Naive B cell (primary cell): ENCODE data around the gene NFIC. TPM values are rescaled to one million over a fixed set of nuclear protein-coding genes. Genes with fewer than 3 reads are reported as not detected.
"Not testable (repeated sequence)": the region's sequence is repeated elsewhere in the genome, so short reads cannot be mapped to it uniquely, and the experiment has no call there.

Experiments
- ATAC-seq, 2 donors: fragments of 150-1000 bp; cut with Tn5 transposase; 2 replicates each; pipeline ENCODE4 v1.10.0; 2021; ENCODE audit warnings: low read depth in 2 of 2, mild to moderate bottlenecking in 2 of 2, moderate library complexity in 2 of 2
- DNase-seq: peaks from one replicate; pipeline ENCODE4 v3.0.0; 2022
- H3K27ac Mint-ChIP-seq, 6 donors: one replicate each; pipeline ENCODE4 v1.8.0; 2020 to 2022; ENCODE audit warnings: mild to moderate bottlenecking in 6 of 6, mixed read lengths in 6 of 6, moderate library complexity in 5 of 6, inconsistent platforms in 2 of 6
- H3K27me3 Mint-ChIP-seq, 3 donors: one replicate each; pipeline ENCODE4 v1.8.0; 2021 to 2022; ENCODE audit warnings: mixed read lengths in 3 of 3, mild to moderate bottlenecking in 1 of 3
- H3K36me3 Mint-ChIP-seq, 2 donors: one replicate each; pipeline ENCODE4 v1.8.0; 2020 to 2022; ENCODE audit warnings: mixed read lengths in 2 of 2, inconsistent platforms in 1 of 2, mild to moderate bottlenecking in 1 of 2
- H3K4me1 Mint-ChIP-seq, 3 donors: one replicate each; pipeline ENCODE4 v1.8.0; 2020 to 2022; ENCODE audit warnings: mixed read lengths in 3 of 3, inconsistent platforms in 1 of 3, mild to moderate bottlenecking in 1 of 3, moderate library complexity in 1 of 3
- H3K4me3 Mint-ChIP-seq, 8 donors: one replicate each; pipeline ENCODE4 v1.8.0; 2020 to 2022; ENCODE audit warnings: mild to moderate bottlenecking in 8 of 8, mixed read lengths in 8 of 8, moderate library complexity in 8 of 8, inconsistent platforms in 2 of 8
- H3K9me3 Mint-ChIP-seq, 7 donors: one replicate each; pipeline ENCODE4 v1.8.0; 2020 to 2022; ENCODE audit warnings: mixed read lengths in 7 of 7, mild to moderate bottlenecking in 5 of 7, inconsistent platforms in 2 of 7, moderate library complexity in 1 of 7
- polyA plus RNA-seq, 6 donors: library from polyadenylated mRNA; unstranded; fragments of 300-500 nt; fragmentation: Illumina TruSeq; gene quantifications; one replicate each; pipeline ENCODE4 v1.2.3, GENCODE V29; 2021; ENCODE audit warnings: low read depth in 6 of 6

The NFIC gene
- polyA plus RNA-seq, 6 donors from 2014 or later, result 3.4 to 11.4 (median 5.3) TPM; not detected in 1

GRCh38 chr19:3423183-3423829 is 56.9 kb downstream of the NFIC start:
- no peak for ATAC-seq
- Mint-ChIP-seq H3K36me3 (peaks cover 0 to 8% of the 10 kb centered on the region in 2 donors), H3K9me3 (no peaks in the 10 kb centered on the region), H3K4me3 (no peak overlapping the region), H3K27me3 (no peaks in the 10 kb centered on the region), H3K4me1 (peaks cover 8 to 11% (median 9%) of the 10 kb centered on the region in 3 donors), H3K27ac (no peak overlapping the region)
- DNase-seq, result no peak

DNA sequence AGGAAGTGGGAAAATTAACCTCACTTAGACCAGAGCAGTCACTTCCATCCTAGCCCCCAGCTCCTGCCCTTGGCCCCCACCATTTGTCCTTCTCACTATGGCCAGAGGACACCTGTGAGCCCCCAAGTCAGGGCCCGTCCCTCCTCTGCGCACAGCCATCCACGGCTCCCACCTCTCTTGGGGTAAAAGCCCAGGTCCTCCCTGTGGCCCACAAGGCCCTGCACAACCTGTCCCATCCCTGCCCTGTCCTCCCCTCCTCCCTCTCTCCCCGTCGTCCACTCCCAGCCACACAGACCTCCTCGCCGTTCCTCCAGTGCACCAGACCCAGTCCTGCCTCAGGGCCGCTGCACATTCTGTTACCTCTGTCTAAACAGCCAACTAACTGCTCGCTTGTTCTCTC is 60.0 kb downstream of the NFIC start:
- Mint-ChIP-seq H3K36me3 (peaks cover 0 to 8% of the 10 kb centered on the region in 2 donors), H3K4me3 (no peak overlapping the region), H3K27me3 (no peaks in the 10 kb centered on the region), H3K27ac (peak overlapping the region in 2 of 6 donors; percentile 3 to 57), H3K9me3 (no peaks in the 10 kb centered on the region), H3K4me1 (peaks cover 12 to 24% (median 23%) of the 10 kb centered on the region in 3 donors)
- DNase-seq, result no peak
- no peak for ATAC-seq

- peak overlapping the region in 2 of 8 donors; percentile 45 to 55 for H3K4me3 Mint-ChIP-seq
- not testable (repeated sequence) for H3K27ac Mint-ChIP-seq, H3K36me3 Mint-ChIP-seq, ATAC-seq, H3K9me3 Mint-ChIP-seq, H3K27me3 Mint-ChIP-seq, DNase-seq
- peaks cover 28 to 34% (median 34%) of the 10 kb centered on the region in 3 donors for H3K4me1 Mint-ChIP-seq
These were observed 63.9 kb downstream of the NFIC start for GRCh38 chr19:3430366-3430680.

DNA sequence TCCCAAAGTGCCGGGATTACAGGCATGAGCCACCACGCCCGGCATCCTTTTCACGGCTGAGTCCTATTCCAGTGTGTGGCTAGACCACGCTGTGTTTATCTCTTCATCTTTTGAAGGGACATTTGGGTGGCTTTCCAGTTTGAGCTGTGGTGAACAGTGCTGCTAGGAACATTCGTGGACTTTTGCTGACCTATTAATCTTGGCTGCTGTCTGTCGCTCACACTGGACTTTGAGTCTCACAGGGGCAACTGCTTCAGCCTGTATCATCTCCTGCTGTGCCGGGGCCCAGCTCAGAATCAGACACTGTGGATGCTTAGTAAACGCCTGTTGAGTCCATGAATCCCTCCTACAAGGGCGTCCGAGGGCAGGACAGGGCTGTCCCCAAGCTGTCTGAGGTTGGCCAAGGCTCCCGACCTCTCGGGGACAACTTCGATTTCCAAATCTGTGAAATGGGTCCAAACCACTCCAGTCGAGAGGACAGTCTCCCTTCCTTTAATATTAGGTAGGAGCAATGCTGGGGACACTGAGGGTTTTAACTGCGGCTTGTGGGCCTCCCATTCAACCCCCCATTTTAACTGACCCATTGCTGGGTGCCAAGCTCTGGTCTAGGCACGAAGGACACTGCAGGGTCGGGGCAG is 65.5 kb downstream of the NFIC start:
- no peak for ATAC-seq
- no peak for DNase-seq
- H3K36me3 Mint-ChIP-seq, result peaks cover 0 to 6% of the 10 kb centered on the region in 2 donors
- H3K4me1 Mint-ChIP-seq, result peaks cover 33 to 41% (median 39%) of the 10 kb centered on the region in 3 donors
- peak overlapping the region in 1 of 6 donors; percentile 51 for H3K27ac Mint-ChIP-seq
- peak overlapping the region in 3 of 8 donors; percentile 15 to 71 (median 47) for H3K4me3 Mint-ChIP-seq
- H3K9me3 Mint-ChIP-seq, result no peaks in the 10 kb centered on the region
- no peaks in the 10 kb centered on the region for H3K27me3 Mint-ChIP-seq

- ATAC-seq (no peak), DNase-seq (no peak)
- no peaks in the 10 kb centered on the region for H3K9me3 Mint-ChIP-seq
- H3K36me3 Mint-ChIP-seq, result no peaks in the 10 kb centered on the region
- no peak overlapping the region for H3K27ac Mint-ChIP-seq
- no peaks in the 10 kb centered on the region for H3K27me3 Mint-ChIP-seq
- H3K4me3 Mint-ChIP-seq, result peak overlapping the region in 1 of 8 donors; percentile 15
- peaks cover 25 to 32% (median 28%) of the 10 kb centered on the region in 3 donors for H3K4me1 Mint-ChIP-seq
These were observed 66.9 kb downstream of the NFIC start for GRCh38 chr19:3433313-3433712.

GRCh38 chr19:3433805-3434540 is 67.6 kb downstream of the NFIC start:
- peaks cover 21 to 26% (median 24%) of the 10 kb centered on the region in 3 donors for H3K4me1 Mint-ChIP-seq
- H3K27me3 Mint-ChIP-seq, result no peaks in the 10 kb centered on the region
- no peaks in the 10 kb centered on the region for H3K9me3 Mint-ChIP-seq
- DNase-seq, result no peak
- peak overlapping the region; percentile 88 to 99 (median 98) for H3K4me3 Mint-ChIP-seq
- H3K36me3 Mint-ChIP-seq, result no peaks in the 10 kb centered on the region
- ATAC-seq, result no peak
- peak overlapping the region in 4 of 6 donors; percentile 68 to 100 (median 92) for H3K27ac Mint-ChIP-seq

- Mint-ChIP-seq H3K27me3 (no peaks in the 10 kb centered on the region), H3K9me3 (no peaks in the 10 kb centered on the region), H3K4me3 (peak overlapping the region; percentile 88 to 99 (median 98)), H3K36me3 (no peaks in the 10 kb centered on the region), H3K27ac (peak overlapping the region; percentile 96 to 100 (median 100)), H3K4me1 (peaks cover 16 to 21% (median 17%) of the 10 kb centered on the region in 3 donors)
- DNase-seq (peak; percentile 97), ATAC-seq (peak; percentile 96 to 97)
These were observed 68.5 kb downstream of the NFIC start for GRCh38 chr19:3434630-3435553.

DNA sequence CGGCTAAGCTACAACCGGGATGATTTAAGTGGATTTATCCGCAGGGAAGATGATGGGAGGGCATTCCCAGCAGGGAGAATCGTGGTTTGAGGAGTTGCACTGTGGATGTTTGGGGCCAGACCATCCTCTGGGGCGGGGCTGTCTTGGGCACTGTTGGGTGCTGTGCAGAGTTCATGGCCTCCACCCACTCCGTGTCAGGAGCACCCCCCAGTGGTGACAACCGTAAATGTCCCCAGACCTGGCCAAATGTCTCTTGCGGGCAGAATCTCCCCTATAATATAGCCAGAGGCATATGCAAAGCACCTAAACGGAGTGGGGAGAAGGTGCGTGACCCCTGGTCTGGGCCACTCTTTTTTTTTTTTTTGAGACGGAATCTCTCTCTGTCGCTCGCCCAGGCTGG is 73.7 kb downstream of the NFIC start:
- H3K4me1 Mint-ChIP-seq, result peaks cover 11 to 22% (median 15%) of the 10 kb centered on the region in 3 donors
- H3K4me3 Mint-ChIP-seq, result peak overlapping the region in 1 of 8 donors; percentile 57
- no peaks in the 10 kb centered on the region for H3K27me3 Mint-ChIP-seq
- H3K27ac Mint-ChIP-seq, result no peak overlapping the region
- peak; percentile 42 for DNase-seq
- peak; percentile 23 to 25 for ATAC-seq
- H3K9me3 Mint-ChIP-seq, result no peaks in the 10 kb centered on the region
- no peaks in the 10 kb centered on the region for H3K36me3 Mint-ChIP-seq

DNA sequence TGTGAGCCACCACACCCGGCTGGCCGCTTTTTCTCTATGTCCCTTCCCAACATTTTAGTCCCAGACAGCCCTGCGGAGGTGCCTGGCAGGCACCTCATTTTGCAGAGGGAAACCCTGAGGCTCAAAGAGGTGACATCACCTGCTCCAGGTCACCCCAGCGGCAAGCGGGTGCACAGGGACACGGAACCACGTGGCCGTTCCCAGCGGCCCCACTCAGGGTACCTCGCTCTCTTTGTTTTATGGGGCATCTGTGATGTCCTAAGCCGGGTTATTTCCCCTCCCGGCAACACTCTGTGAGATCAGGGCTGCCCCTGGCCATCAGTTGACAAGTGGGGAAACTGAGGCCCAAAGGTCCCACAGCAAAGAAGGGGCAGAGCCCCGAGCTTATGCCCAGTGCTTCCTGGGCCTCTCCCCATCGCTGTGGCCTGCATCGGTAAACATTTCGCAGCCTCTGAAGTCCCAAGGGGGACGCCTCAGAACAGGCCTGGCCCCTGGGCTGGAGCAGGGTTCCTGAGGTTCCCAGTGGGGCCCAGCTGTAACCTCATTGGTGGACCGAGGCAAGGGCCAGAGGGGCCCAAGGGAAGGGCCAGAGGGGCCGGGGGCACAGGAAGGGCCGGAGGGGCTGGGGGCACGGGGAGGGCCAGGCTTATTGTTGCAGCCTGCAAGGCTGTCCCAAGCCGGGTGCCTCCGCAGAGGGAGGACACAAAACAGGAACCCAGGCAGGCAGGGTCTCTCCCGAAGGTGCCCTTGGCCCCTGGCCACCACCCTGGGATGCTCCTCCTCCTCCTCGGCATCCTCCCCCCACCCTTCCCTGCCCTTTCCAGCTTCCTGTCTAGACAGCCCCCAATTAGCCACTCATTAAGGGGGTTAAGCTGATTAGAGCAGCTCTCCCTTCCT is 75.0 kb downstream of the NFIC start:
- no peaks in the 10 kb centered on the region for H3K27me3 Mint-ChIP-seq
- no peaks in the 10 kb centered on the region for H3K9me3 Mint-ChIP-seq
- DNase-seq, result no peak
- no peak overlapping the region for H3K27ac Mint-ChIP-seq
- no peak for ATAC-seq
- no peaks in the 10 kb centered on the region for H3K36me3 Mint-ChIP-seq
- H3K4me1 Mint-ChIP-seq, result peaks cover 4 to 13% (median 8%) of the 10 kb centered on the region in 3 donors
- no peak overlapping the region for H3K4me3 Mint-ChIP-seq

GRCh38 chr19:3441986-3442329 is 75.6 kb downstream of the NFIC start:
- Mint-ChIP-seq H3K4me3 (no peak overlapping the region), H3K4me1 (peaks cover 4 to 13% (median 8%) of the 10 kb centered on the region in 3 donors), H3K27ac (no peak overlapping the region), H3K36me3 (no peaks in the 10 kb centered on the region), H3K9me3 (no peaks in the 10 kb centered on the region), H3K27me3 (no peaks in the 10 kb centered on the region)
- no peak for ATAC-seq
- no peak for DNase-seq

- H3K4me1 Mint-ChIP-seq, result peaks cover 4 to 13% (median 8%) of the 10 kb centered on the region in 3 donors
- no peak for DNase-seq
- H3K27me3 Mint-ChIP-seq, result no peaks in the 10 kb centered on the region
- no peaks in the 10 kb centered on the region for H3K36me3 Mint-ChIP-seq
- no peak overlapping the region for H3K4me3 Mint-ChIP-seq
- no peak overlapping the region for H3K27ac Mint-ChIP-seq
- ATAC-seq, result no peak
- H3K9me3 Mint-ChIP-seq, result no peaks in the 10 kb centered on the region
These were observed 76.2 kb downstream of the NFIC start for GRCh38 chr19:3442487-3443071.
